CD14-positive monocyte (primary cell): Measurements from ENCODE around the gene AMOTL2. TPM values are rescaled to one million over a fixed set of nuclear protein-coding genes. Genes with fewer than 3 reads are reported as not detected.

Experiments used
- DNase-seq, 3 donors: peaks; one replicate each; pipeline ENCODE4 v3.0.0-alpha.2; 2011 to 2022
- H2AFZ ChIP-seq: 2 replicates; pipeline ENCODE4 v1.6.0; 2012; ENCODE audit warnings: mild to moderate bottlenecking, low read depth, low read length, inconsistent platforms; ENCODE audit not compliant: insufficient read depth, poor library complexity, severe bottlenecking
- H3K27ac ChIP-seq, 2 donors: 1 replicate in 1 of 2; 2 replicates in 1 of 2; pipeline ENCODE4 v1.5.1; 2012 to 2013; ENCODE audit warnings: low read length in 2 of 2, control low read depth in 1 of 2, inconsistent platforms in 1 of 2, low read depth in 1 of 2, mild to moderate bottlenecking in 1 of 2
- H3K27me3 ChIP-seq, 2 donors: one replicate each; pipeline versions ENCODE4 v1.6.0 to v1.6.1; 2011 to 2013; ENCODE audit warnings: low read length in 2 of 2; ENCODE audit not compliant: control insufficient read depth in 2 of 2, insufficient read depth in 2 of 2
- H3K36me3 ChIP-seq, 2 donors: replicated peaks in 1 of 2; 1 replicate in 1 of 2; 2 replicates in 1 of 2; pipeline versions ENCODE4 v1.5.1 to v1.6.1; 2012 to 2013; ENCODE audit warnings: low read length in 2 of 2, control low read depth in 1 of 2, inconsistent platforms in 1 of 2, mild to moderate bottlenecking in 1 of 2; ENCODE audit not compliant: insufficient read depth in 2 of 2, control insufficient read depth in 1 of 2
- H3K4me1 ChIP-seq, 2 donors: 1 replicate in 1 of 2; 2 replicates in 1 of 2; pipeline versions ENCODE4 v1.5.1 to v1.6.1; 2012 to 2013; ENCODE audit warnings: low read length in 2 of 2, control low read depth in 1 of 2, inconsistent platforms in 1 of 2, mild to moderate bottlenecking in 1 of 2, moderate library complexity in 1 of 2; ENCODE audit not compliant: insufficient read depth in 2 of 2, control insufficient read depth in 1 of 2
- H3K4me2 ChIP-seq: replicated peaks from 2 replicates; pipeline ENCODE3; 2012; ENCODE audit warnings: low read length, moderate library complexity, mild to moderate bottlenecking; ENCODE audit not compliant: poor library complexity, severe bottlenecking; ENCODE audit errors: extremely low read depth
- H3K4me3 ChIP-seq, 3 experiments: fragments of 200-600 bp in 1 of 3; sonication (generic) in 1 of 3; replicated peaks in 1 of 3; 1 replicate in 2 of 3; 2 replicates in 1 of 3; pipeline ENCODE4 v1.5.1; 2011 to 2013; ENCODE audit warnings: low read length in 3 of 3, mild to moderate bottlenecking in 3 of 3, control low read depth in 2 of 3, low read depth in 2 of 3, inconsistent platforms in 1 of 3, moderate library complexity in 1 of 3
- H3K79me2 ChIP-seq: 2 replicates; pipeline ENCODE4 v1.6.0; 2012; ENCODE audit warnings: mild to moderate bottlenecking, control low read depth, inconsistent platforms, low read length, moderate library complexity; ENCODE audit not compliant: insufficient read depth
- H3K9ac ChIP-seq: 2 replicates; pipeline ENCODE4 v1.6.0; 2017; ENCODE audit warnings: low read length, mild to moderate bottlenecking; ENCODE audit not compliant: insufficient read depth, poor library complexity, severe bottlenecking
- H3K9me3 ChIP-seq, 2 donors: replicated peaks in 1 of 2; 1 replicate in 1 of 2; 2 replicates in 1 of 2; pipeline versions ENCODE4 v1.5.1 to v1.6.1; 2012 to 2013; ENCODE audit warnings: low read length in 2 of 2, control low read depth in 1 of 2; ENCODE audit not compliant: control insufficient read depth in 1 of 2, insufficient read depth in 1 of 2
- H4K20me1 ChIP-seq: 2 replicates; pipeline ENCODE4 v1.6.0; 2012; ENCODE audit warnings: mild to moderate bottlenecking, low read length, control low read depth, moderate library complexity; ENCODE audit not compliant: insufficient read depth
- H3K27ac Mint-ChIP-seq, 7 donors: one replicate each; pipeline ENCODE4 v1.8.0; 2020; ENCODE audit warnings: mild to moderate bottlenecking in 7 of 7, mixed read lengths in 7 of 7, moderate library complexity in 6 of 7, inconsistent platforms in 2 of 7
- H3K27me3 Mint-ChIP-seq, 3 donors: one replicate each; pipeline ENCODE4 v1.8.0; 2021 to 2022; ENCODE audit warnings: low read depth in 3 of 3, mild to moderate bottlenecking in 3 of 3, mixed read lengths in 3 of 3, moderate library complexity in 3 of 3, inconsistent platforms in 1 of 3
- H3K36me3 Mint-ChIP-seq, 2 donors: one replicate each; pipeline ENCODE4 v1.8.0; 2020; ENCODE audit warnings: mixed read lengths in 2 of 2, inconsistent platforms in 1 of 2, mild to moderate bottlenecking in 1 of 2
- H3K4me1 Mint-ChIP-seq: one replicate; pipeline ENCODE4 v1.8.0; 2020; ENCODE audit warnings: mild to moderate bottlenecking, mixed read lengths
- H3K4me3 Mint-ChIP-seq, 2 donors: one replicate each; pipeline ENCODE4 v1.8.0; 2020; ENCODE audit warnings: mild to moderate bottlenecking in 2 of 2, mixed read lengths in 2 of 2, moderate library complexity in 1 of 2
- H3K9me3 Mint-ChIP-seq, 7 donors: one replicate each; pipeline ENCODE4 v1.8.0; 2020 to 2022; ENCODE audit warnings: mixed read lengths in 7 of 7, mild to moderate bottlenecking in 6 of 7, moderate library complexity in 6 of 7, inconsistent platforms in 2 of 7
- WGBS: methylation state at CpG from one replicate; pipeline ENCODE4 v1.1.5; 2013; ENCODE audit warnings: missing lambda C conversion rate; ENCODE audit not compliant: insufficient coverage; 5-methylcytosine and 5-hydroxymethylcytosine counted together
- intact Hi-C, 2 donors: fragments of 100-400 bp; cut with micrococcal nuclease; formaldehyde crosslinking; loops; one replicate each; pipeline versions ENCODE4 v1.15.0 to v1.15.1; 2023
- polyA plus RNA-seq, 3 donors: library from polyadenylated mRNA; depleted of rRNA in 1 of 3; unstranded in 2 of 3; stranded (reverse) in 1 of 3; fragments of 300-500 nt in 2 of 3; fragments of >200 nt in 1 of 3; fragmentation: Illumina TruSeq in 2 of 3; gene quantifications; 1 replicate in 2 of 3; 2 replicates in 1 of 3; pipeline ENCODE4 v1.2.3, GENCODE V29; 2012 to 2021
- TF ChIP-seq, protein P1 (sequence below): fragments of 200-600 bp; IDR thresholded peaks from one replicate; pipeline ENCODE4 v1.8.0; 2022; ENCODE audit warnings: antibody characterized with exemption, mild to moderate bottlenecking

The AMOTL2 gene
- polyA plus RNA-seq, 3 donors: 0.01 TPM; not detected in 2

DNA sequence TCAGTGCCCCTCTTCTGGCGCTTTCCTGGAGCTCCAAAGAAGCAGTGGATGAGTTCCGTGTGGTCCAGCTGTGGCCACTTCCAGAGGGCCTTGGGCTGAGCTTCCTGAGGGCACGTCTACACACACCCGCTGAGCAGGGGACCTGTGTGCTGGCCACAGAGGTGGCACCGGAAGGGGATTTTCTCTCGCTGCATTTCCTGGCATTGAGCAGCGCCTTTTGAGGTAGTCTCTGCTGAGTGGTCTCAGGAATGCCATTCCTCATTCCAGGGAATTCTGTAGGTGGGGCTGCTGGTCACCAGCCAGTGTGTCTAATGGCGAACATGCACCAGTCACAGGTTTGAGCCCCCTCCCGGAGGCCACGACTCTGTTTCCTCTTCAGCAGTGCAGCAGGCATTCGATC lies 48.1 kb downstream of the AMOTL2 start:
- no peaks in the 10 kb centered on the region for H3K4me1 ChIP-seq
- H3K9me3 Mint-ChIP-seq: no peaks in the 10 kb centered on the region
- no peaks in the 10 kb centered on the region for H3K79me2 ChIP-seq
- H3K4me2 ChIP-seq: no peak overlapping the region
- no peaks in the 10 kb centered on the region for H3K36me3 ChIP-seq
- no peaks in the 10 kb centered on the region for H3K36me3 Mint-ChIP-seq
- no peak for DNase-seq
- H3K27ac ChIP-seq: no peak overlapping the region
- TF ChIP-seq, protein P1, sequence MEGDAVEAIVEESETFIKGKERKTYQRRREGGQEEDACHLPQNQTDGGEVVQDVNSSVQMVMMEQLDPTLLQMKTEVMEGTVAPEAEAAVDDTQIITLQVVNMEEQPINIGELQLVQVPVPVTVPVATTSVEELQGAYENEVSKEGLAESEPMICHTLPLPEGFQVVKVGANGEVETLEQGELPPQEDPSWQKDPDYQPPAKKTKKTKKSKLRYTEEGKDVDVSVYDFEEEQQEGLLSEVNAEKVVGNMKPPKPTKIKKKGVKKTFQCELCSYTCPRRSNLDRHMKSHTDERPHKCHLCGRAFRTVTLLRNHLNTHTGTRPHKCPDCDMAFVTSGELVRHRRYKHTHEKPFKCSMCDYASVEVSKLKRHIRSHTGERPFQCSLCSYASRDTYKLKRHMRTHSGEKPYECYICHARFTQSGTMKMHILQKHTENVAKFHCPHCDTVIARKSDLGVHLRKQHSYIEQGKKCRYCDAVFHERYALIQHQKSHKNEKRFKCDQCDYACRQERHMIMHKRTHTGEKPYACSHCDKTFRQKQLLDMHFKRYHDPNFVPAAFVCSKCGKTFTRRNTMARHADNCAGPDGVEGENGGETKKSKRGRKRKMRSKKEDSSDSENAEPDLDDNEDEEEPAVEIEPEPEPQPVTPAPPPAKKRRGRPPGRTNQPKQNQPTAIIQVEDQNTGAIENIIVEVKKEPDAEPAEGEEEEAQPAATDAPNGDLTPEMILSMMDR: no peak
- H3K9me3 ChIP-seq: no peaks in the 10 kb centered on the region
- intact Hi-C loops: no loop called here
- H3K4me3 ChIP-seq: no peak overlapping the region
- no peak overlapping the region for H3K27ac Mint-ChIP-seq
- H3K9ac ChIP-seq: no peak overlapping the region
- H3K27me3 Mint-ChIP-seq: peaks cover 2 to 11% (median 9%) of the 10 kb centered on the region in 3 donors
- 66% methylated on average over 11 of the region's 11 CpGs for WGBS
- peaks cover 4% of the 10 kb centered on the region for H3K4me1 Mint-ChIP-seq
- no peaks in the 10 kb centered on the region for H3K27me3 ChIP-seq
- no peak overlapping the region for H3K4me3 Mint-ChIP-seq
- no peaks in the 10 kb centered on the region for H4K20me1 ChIP-seq
- no peak overlapping the region for H2AFZ ChIP-seq

DNA sequence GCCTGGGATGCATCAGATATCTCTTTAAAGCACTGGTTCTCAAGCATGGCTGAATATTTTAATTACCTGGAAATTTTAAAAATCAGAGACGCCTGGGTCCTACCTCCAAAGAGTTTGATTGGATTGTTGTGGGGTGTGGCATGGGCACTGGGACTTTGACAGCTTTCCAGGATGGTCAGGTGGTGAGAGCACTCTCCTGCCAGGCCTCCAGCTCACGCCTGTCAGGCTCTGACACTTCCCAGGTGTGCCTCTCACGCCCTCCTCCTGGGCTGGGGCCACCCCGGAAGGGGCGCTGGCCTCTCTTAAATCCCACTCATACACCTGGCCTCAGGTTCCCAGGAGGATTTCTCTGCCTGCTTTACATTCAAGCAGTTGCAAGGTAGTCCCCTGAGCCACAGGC lies 48.5 kb downstream of the AMOTL2 start:
- 84% methylated on average over 5 of the region's 5 CpGs for WGBS
- Mint-ChIP-seq H3K27ac (no peak overlapping the region), H3K9me3 (no peaks in the 10 kb centered on the region), H3K36me3 (no peaks in the 10 kb centered on the region), H3K4me3 (no peak overlapping the region), H3K27me3 (peaks cover 2 to 11% (median 10%) of the 10 kb centered on the region in 3 donors), H3K4me1 (peaks cover 4% of the 10 kb centered on the region)
- no peak overlapping the region for H3K4me3 ChIP-seq
- TF ChIP-seq, protein P1: no peak
- H3K9ac ChIP-seq: no peak overlapping the region
- H2AFZ ChIP-seq: no peak overlapping the region
- H3K27me3 ChIP-seq: no peaks in the 10 kb centered on the region
- H3K4me2 ChIP-seq: no peak overlapping the region
- intact Hi-C loops: no loop called here
- H3K27ac ChIP-seq: no peak overlapping the region
- H3K79me2 ChIP-seq: no peaks in the 10 kb centered on the region
- H3K36me3 ChIP-seq: no peaks in the 10 kb centered on the region
- no peaks in the 10 kb centered on the region for H3K9me3 ChIP-seq
- H4K20me1 ChIP-seq: no peaks in the 10 kb centered on the region
- H3K4me1 ChIP-seq: no peaks in the 10 kb centered on the region
- no peak for DNase-seq
